GM18909 (cell line): ENCODE measurements around the gene EXOSC1.
"Not testable (repeated sequence)": the region's sequence is repeated elsewhere in the genome, so short reads cannot be mapped to it uniquely, and the experiment has no call there.

Experiments
- ATAC-seq: cut with Tn5 transposase; IDR thresholded peaks from one replicate; pipeline ENCODE4 v1.9.1; 2021; ENCODE audit warnings: mild to moderate bottlenecking; ENCODE audit not compliant: unreplicated experiment, poor library complexity

EXOSC1 gene

GRCh38 chr10:97445722-97446639 is at the start of gene EXOSC1, which contains the start of gene ZDHHC16:
EXOSC1 (minus strand) TSS chr10:97446006; CDS start chr10:97445985, 21 bp downstream.
ZDHHC16 (plus strand) TSS chr10:97446175; CDS start chr10:97451676, 5,501 bp downstream.
- ATAC-seq = peak; percentile 96

- ATAC-seq = no peak
Measured at GRCh38 chr10:97494863-97495506, 49.2 kb upstream of the EXOSC1 start.

- no peak for ATAC-seq
Measured at GRCh38 chr10:97494151-97494550, 48.3 kb upstream of the EXOSC1 start.

- ATAC-seq = no peak
Measured at GRCh38 chr10:97490592-97490991, 44.8 kb upstream of the EXOSC1 start.

- ATAC-seq = no peak
Measured at GRCh38 chr10:97485647-97486281, 40.0 kb upstream of the EXOSC1 start.

- no peak for ATAC-seq
Measured at GRCh38 chr10:97483921-97484320, 38.1 kb upstream of the EXOSC1 start.

GRCh38 chr10:97483506-97483905 is 37.7 kb upstream of the EXOSC1 start:
- no peak for ATAC-seq

GRCh38 chr10:97482381-97482780 is 36.6 kb upstream of the EXOSC1 start:
- ATAC-seq = no peak

GRCh38 chr10:97481071-97481470 is 35.3 kb upstream of the EXOSC1 start:
- no peak for ATAC-seq

- ATAC-seq = no peak
Measured at GRCh38 chr10:97479939-97480338, 34.1 kb upstream of the EXOSC1 start.

- not testable (repeated sequence) for ATAC-seq
Measured at GRCh38 chr10:97479410-97479809, 33.6 kb upstream of the EXOSC1 start.

- ATAC-seq = no peak
Measured at GRCh38 chr10:97475936-97476594, 30.3 kb upstream of the EXOSC1 start.

- ATAC-seq = no peak
Measured at GRCh38 chr10:97474918-97475317, 29.1 kb upstream of the EXOSC1 start.

- ATAC-seq = not testable (repeated sequence)
Measured at GRCh38 chr10:97468781-97469180, 23.0 kb upstream of the EXOSC1 start.

- ATAC-seq = no peak
Measured at GRCh38 chr10:97468162-97468561, 22.4 kb upstream of the EXOSC1 start.

GRCh38 chr10:97466755-97467154 is 20.9 kb upstream of the EXOSC1 start:
- no peak for ATAC-seq

- no peak for ATAC-seq
Measured at GRCh38 chr10:97465982-97466381, 20.2 kb upstream of the EXOSC1 start.

GRCh38 chr10:97464226-97464625 is 18.4 kb upstream of the EXOSC1 start:
- ATAC-seq = no peak

GRCh38 chr10:97463363-97464132 is 17.7 kb upstream of the EXOSC1 start:
- no peak for ATAC-seq

GRCh38 chr10:97462309-97462708 is 16.5 kb upstream of the EXOSC1 start:
- no peak for ATAC-seq
